ENCODE measurements around the gene MFN2. TPM values are rescaled to one million over a fixed set of nuclear protein-coding genes. Genes with fewer than 3 reads are reported as not detected.

MFN2 gene
- total and polyA plus RNA-seq, 9 of the 15 experiments (the other 6 are each of a cell fraction or from before 2014, with no cell fraction given), result 10.5 to 158 (median 87.1) TPM

DNA sequence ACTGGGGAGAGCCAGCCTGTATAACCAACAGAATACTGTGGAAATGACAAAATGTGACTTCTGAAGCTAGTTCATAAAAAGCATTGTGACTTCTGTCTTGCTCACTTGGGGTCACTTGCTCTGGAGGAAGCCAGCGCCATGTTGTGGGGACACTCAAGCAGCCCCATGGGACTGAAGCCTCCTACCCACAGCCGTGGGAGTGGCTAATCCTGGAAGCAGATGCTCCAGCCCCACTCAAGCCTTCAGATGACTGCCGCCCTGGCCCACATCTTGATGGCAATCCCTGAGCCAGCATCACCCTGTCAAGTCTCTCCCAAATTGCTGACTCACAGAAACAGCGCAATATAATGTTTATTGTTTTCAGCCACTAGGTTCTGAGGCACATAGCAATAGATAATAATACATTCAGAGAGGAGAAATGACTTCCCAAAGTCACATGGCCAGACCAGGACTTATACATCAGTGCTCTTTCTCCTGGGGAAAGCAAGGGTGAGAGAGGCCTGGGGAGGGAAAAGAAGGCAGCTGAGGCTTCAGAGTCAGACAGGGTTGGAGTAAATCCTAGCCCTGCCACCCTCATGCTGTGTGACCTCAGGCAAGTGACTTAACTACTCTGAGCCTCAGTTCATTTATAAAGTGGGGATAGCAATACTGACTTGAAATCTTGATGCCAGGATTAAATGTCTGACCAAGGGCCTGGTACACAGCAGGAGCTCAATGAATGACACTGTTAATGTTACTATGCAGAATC lies 77.9 kb downstream of the MFN2 start (continued):
- peak; percentile 73; the same call in 1 of the 2 replicates for TF ChIP-seq HDAC2 (IDR thresholded peaks at IDR 0.05)
- peak; percentile 76 for TF ChIP-seq CHD4 (IDR thresholded peaks at IDR 0.05; ENCODE audit: insufficient read depth, insufficient replicate concordance, low read depth, low read length, poor library complexity, severe bottlenecking)
- TF ChIP-seq BRD9 (IDR thresholded peaks at IDR 0.05; ENCODE audit: low read depth, partially characterized antibody), result peak; percentile 88
- peak; percentile 99 for TF ChIP-seq BCOR (IDR thresholded peaks at IDR 0.05)
- TF ChIP-seq ZFP36 (IDR thresholded peaks at IDR 0.05; ENCODE audit: low read depth, low read length, partially characterized antibody), result peak; percentile 69
- TF ChIP-seq SMARCA5 (IDR thresholded peaks at IDR 0.05), result peak; percentile 87
- no peak for TF ChIP-seq ZNF77 (CRISPR knock-in tag; IDR thresholded peaks at IDR 0.05)
- TF ChIP-seq NFE2 (IDR thresholded peaks at IDR 0.05; ENCODE audit: low read depth), result peak; percentile 75; the same call in 1 of the 2 replicates
- TF ChIP-seq RCOR1 (IDR thresholded peaks at IDR 0.05; ENCODE audit: borderline replicate concordance in 1 of 2, low read depth in 2 of 2, low read length in 2 of 2), result peak; percentile 12 to 20; a peak in 1 of 4 replicates
- peak; percentile 91 for TF ChIP-seq C11orf30 (IDR thresholded peaks at IDR 0.05; ENCODE audit: low read depth)
- TF ChIP-seq CBX1 (IDR thresholded peaks at IDR 0.05; ENCODE audit: low read depth), result peak; percentile 89; the same call in 1 of the 2 replicates
- peak; percentile 95 for TF ChIP-seq ZNF316 (IDR thresholded peaks at IDR 0.05)
- peak; percentile 17 to 36; a peak in 1 of 4 replicates for TF ChIP-seq TRIM24 (IDR thresholded peaks at IDR 0.05)
- TF ChIP-seq, protein P1, sequence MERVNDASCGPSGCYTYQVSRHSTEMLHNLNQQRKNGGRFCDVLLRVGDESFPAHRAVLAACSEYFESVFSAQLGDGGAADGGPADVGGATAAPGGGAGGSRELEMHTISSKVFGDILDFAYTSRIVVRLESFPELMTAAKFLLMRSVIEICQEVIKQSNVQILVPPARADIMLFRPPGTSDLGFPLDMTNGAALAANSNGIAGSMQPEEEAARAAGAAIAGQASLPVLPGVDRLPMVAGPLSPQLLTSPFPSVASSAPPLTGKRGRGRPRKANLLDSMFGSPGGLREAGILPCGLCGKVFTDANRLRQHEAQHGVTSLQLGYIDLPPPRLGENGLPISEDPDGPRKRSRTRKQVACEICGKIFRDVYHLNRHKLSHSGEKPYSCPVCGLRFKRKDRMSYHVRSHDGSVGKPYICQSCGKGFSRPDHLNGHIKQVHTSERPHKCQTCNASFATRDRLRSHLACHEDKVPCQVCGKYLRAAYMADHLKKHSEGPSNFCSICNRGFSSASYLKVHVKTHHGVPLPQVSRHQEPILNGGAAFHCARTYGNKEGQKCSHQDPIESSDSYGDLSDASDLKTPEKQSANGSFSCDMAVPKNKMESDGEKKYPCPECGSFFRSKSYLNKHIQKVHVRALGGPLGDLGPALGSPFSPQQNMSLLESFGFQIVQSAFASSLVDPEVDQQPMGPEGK (CRISPR knock-in tag; IDR thresholded peaks at IDR 0.05; ENCODE audit: borderline replicate concordance), result no peak
